GM18526 (cell line): ENCODE measurements around the gene SMG1.

Experiments
- POLR2A ChIP-seq: IDR thresholded peaks from 3 replicates; pipeline ENCODE4 v1.6.1; 2011; ENCODE audit not compliant: insufficient read length; ENCODE audit errors: extremely low read depth

SMG1 gene

DNA sequence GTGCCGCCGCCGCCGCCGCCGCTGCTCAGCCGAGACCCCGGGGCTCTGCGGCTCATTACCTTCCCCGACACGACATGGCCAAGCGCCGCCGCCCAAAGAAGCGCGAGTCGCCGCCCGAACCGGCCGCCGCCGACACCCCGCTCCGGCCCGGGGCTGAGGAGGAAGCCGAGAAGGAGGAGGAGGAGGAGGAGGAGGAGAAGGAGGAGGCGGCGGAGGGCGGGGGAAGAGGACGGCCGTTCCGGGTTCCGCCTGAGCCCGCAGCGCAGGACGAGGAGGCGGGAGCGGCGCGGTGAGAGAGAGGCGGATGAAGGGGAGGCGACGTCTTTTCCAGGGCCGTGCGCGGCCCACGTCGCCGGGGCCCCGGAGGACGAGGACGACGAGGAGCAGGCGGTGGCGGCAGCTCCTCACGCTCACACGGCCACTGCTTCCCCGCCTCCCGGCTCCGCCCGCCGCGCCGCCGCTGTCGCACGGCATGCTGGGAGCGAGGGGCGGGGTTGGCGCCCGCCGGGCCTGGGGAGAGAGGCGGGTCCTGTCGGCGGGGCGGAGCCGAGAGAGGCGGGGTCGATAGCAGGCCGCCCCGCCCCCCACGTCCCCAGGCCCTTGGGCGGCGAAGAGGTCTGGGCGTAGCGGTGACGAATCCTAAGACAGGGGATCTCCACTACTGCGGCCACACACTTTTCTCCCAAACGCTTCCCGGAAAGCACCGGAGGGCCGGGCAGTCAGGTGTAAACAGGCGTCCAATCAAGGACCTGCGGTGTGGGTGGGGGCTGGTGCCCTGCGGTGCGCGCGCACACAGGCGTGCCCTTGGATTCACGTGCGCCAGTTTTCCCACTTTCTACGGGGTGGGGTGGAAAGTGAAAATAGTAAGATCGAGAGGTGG is at the start of gene SMG1:
Gene SMG1, minus strand, starts transcription at position 423 of the 880 bp plus-strand sequence. Its CDS starts 367 bp downstream, at position 56.
- peak; percentile 77 for TF ChIP-seq POLR2A

DNA sequence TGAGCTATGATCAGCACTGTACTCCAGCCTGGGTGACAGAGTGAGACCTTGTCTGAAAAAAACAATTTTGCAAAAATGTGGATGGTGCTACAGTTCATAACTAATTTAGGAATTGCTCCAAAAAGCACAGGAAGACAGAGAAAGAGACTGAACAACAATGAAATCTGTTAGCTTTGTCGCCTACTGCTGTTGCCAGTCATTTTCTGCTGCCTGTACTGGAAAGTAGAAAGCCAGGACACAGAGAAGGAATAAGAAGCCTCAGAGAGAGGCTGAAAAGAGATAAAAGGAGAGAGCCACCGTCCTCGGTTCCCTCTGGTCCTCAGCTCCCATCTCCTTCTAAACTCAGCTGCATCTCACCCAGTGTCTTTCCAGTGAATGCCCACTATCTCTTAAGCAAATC is 48.9 kb upstream of the SMG1 start:
- no peak for TF ChIP-seq POLR2A

DNA sequence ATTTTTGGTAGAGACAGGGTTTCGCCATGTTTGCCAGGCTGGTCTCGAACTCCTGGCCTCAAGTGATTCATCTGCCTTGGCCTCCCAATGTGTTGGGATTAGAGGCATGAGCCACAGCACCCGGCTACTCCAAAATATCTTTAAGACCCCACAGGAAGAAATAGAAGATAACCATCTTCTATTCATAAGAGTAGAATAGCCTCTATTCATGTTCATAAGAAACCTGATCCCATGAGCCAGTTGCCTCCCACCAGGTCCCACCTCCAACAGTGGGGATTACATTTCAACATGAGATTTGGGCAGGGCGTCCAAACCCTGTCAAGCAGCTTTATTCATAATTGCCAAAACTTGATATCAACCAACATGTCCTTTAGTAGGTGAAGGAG is 43.6 kb upstream of the SMG1 start:
- no peak for TF ChIP-seq POLR2A

DNA sequence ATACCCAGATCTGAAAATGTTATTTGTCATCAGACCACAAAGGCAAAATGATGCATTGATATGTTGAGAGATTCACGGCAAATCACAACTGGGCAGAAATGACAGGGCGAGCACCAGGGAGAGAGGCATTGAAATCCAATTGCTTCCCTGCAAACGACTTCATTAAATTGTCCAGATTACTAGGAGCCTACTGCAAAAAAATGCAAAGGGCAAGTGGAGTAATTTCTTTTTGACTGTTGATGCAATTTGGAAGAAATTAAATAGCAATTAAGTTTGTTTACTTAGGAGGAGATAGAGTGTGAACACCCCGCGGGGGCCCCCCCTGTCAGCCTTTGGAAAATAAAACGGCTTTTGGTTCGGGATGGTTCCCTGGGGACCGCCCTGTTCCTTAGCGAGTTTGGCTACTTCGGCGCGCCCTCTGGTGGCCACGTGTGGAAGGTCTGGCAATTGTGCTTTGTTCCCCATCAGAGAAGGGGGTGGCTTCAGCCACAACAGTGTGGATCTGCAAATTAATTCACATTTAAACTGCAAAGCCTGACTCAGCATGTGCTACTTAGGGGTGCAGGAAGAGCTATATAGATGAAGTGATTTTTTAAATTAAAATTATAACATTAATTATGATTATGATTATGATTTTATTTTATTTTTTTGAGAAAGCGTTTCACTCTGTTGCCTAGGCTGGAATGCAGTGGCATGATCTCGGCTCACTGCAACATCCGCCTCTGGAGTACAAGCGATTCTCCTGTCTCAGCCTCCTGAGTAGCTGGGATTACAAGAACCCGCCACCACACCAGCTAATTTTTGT is 43.0 kb upstream of the SMG1 start:
- TF ChIP-seq POLR2A: no peak

DNA sequence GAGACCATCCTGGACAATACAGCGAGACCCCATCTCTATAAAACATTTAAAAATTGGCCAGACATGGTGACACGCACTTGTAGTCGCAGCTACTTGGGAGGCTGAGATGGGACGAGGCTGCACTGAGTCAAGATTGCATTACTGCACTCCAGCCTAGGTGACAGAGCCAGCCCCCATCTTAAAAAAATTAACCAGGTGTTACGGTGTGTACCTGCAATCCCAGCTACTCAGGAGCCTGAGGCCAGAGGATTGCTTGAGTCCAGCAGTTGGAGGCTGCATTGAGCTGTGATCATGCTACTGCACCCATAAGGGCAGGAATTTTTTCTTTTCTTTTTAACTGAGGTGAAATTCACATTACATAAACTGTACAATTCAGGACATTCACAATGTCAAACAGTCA is 40.6 kb upstream of the SMG1 start:
- no peak for TF ChIP-seq POLR2A

DNA sequence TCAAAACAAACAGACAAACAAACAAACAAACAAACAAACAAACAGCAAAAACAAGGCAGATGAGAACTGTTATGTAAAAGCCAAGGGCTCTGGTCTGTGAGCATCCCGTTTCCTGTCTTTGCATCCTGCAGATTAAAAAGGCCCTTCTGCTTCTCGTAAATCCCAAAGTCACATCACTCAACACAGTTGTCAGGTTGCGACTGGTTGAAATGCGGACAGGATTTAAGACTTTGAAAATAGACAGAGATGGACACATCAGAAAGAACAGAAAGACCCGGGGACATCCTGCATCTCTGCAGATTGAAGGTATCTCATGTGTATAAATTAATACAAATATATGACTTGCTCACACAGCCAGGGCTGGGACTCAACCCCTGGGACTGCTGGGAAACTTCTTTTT is 39.3 kb upstream of the SMG1 start:
- TF ChIP-seq POLR2A: no peak

DNA sequence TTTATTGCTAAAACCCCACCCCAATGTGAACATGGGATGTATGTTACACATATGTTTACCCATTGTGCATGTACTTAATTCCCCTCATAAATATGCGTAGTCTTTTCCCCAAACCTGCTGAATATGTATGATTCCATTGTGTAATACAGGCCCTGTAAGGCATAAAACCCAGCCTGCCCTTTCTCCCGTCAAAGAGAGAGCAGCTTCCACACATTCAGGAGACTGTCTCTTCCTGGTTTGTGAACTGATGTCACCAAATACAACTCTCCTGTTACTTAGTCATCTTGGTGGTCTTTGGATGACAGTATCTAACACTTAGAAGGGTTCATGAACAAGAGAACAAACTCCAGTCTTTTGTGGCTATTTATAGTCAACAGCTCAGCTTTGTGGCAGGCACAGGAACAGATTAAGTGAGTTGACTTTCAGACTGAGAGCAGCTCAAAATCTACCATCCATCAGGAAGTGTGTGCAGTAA is 32.9 kb upstream of the SMG1 start:
- no peak for TF ChIP-seq POLR2A

DNA sequence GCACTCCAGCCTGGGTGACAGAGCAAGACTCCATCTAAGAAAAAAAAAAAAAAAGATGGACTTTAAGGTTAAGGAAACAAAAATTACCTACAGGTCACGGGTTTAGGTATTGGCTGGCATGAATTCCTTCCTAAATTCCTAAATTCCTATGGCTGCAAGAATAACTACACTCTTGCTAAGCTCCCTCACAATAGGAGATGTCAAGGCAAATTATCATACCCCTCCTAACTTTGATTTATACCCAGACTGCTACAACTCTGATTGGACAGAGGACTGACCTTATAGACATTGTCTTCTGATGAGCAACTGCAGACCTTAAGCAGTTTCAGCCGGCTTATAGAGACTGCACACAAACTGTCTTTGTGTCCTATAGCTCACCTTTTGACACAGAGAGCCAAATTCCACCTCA is 32.4 kb upstream of the SMG1 start:
- TF ChIP-seq POLR2A: no peak

DNA sequence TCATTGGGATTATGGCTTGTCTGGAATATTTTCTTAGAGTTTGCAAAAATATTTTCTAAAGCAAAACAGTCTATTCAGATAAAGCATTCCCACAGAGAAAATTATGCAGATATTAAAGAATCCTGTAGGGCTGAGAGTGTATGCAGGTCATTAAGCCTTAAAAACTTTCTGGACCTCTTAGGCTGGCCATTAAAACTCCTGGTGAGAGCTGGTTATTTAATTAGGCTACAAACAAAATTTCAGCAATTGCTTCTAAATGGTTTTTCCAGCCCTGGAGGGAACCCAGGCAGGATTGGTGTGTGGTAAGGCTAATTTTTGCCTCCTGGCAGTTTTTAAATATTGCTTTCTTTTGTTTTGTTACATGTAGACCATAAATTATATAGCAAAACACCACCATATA is 27.3 kb upstream of the SMG1 start:
- TF ChIP-seq POLR2A: no peak

DNA sequence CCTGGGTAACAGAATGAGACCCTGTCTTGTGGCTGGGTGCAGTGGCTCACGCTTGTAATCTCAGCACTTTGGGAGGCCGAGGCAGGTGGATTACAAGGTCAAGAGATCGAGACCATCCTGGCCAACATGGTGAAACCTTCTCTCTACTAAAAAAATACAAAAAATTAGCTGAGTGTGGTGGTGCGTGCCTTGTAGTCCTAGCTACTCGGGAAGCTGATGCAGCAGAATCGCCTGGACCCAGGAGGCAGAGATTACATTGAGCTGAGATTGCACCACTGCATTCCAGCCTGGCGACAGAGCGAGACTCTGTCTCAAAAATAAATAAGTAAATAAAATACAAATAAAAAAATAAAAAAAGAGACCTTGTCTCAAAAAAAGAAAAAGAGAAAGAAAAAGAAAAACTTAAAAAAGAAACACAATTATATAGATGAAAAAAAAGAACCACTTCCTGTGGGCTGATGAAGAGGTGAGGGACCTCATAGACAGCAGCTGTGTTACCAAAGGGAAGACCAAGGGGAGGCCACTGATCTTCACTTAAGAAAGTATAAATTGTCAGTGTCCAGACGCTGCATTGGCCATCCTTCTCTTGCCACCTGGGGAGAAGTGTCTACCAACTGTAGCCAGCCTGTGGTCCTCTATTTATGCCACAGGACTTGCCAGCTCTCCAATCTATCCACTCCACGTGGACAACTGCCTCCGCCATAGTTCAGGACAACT is 24.4 kb upstream of the SMG1 start:
- TF ChIP-seq POLR2A: no peak

DNA sequence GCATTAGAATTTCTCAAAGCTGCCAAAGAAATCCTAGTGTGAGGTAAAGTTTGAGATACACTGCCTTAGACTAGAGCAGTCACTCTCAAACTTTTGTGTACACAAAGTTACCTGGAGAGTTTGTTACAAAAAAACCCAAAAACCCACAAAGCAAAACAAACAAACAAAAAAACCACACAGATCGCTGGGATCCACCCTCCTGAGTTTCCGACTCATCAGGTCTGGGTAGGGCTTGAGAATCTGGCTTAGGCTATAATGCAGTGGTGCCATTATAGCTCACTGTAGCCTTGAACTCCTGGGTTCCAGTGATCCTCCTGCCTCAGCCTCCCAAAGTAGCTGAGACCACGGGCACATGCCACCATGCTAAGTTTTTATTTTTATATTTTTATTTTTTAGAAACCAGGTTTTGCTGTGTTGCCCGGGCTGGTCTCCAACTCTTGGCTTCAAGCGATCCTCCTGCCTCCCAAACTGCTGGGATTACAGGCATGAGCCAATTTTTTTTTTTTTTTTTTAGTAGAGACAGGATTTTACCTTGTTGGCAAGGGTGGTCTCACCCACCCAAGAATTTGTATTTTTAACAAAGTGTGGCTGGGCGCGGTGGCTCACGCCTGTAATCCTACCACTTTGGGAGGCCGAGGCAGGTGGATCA is 22.3 kb upstream of the SMG1 start:
- no peak for TF ChIP-seq POLR2A

DNA sequence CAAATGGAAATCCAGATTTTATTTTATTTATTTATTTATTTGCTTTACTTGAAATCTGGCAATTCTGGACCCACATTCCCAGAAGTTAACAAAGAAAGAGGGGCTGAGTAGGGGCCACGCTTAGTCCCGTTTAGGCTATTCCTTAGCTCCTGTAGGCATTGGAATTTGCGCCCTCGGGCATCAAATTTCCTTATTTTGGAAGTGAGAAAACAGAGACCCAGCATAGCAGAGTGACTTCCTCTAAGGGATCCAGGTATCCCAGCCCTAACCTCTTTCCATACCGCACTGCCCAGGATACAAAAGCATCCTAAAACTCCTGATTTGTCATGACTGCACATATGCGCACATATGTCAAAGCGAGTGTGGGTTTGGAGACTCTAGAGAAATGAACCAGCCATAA is 19.0 kb upstream of the SMG1 start:
- TF ChIP-seq POLR2A: no peak

DNA sequence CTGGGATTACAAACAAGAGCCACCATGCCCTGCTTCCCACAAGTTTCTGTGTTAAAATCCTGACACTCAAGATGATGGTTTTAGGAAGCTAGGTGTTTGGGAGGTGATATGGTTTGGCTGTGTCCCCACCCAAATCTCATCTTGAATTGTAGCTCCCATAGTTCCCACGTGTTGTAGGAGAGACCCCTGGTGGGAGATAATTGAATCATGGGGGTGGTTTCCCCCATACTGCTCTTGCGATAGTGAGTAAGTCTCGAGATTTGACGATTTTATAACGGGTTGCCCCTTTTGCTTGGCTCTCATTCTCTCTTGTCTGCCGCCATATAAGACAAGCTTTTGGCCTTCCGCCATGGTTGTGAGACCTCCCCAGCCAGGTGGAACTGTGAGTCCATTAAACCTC is 17.2 kb upstream of the SMG1 start:
- TF ChIP-seq POLR2A: no peak

DNA sequence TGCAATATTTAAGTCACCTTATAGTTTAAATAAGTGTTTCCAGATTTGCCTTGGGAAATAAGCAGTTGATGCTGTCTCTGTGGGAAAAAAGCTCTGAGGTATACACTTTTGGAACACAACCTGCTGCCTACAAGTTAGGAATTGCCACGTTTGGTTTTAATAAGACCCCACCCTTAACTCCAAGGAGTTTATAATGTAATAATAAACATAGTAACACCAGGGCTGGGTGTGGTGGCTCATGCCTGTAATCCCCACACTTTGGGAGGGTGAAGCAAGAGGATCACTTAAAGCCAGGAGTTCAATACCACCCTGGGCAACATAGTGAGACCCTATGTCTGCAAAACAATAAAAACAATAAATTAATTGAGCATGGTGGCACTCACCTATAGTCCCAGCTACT is 15.9 kb upstream of the SMG1 start:
- no peak for TF ChIP-seq POLR2A

DNA sequence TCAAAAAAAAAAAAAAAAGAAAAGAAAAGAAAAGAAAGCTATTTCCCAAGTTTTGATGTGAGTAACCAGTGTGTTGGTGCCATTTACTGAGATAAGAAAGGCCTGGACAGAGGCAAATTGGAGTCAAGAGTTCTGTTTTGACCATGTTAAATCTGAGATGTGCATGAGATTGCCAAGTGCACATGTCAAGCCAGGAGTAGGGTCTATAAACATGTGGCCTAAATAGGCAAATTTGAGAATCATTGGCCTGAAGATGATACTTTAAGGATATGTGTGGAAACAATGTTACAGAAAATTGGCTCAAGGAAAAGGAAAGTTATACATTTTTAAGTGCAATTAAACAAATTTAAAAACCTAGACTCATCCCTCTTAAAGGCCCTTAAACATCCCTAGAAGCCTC is 15.3 kb upstream of the SMG1 start:
- no peak for TF ChIP-seq POLR2A

DNA sequence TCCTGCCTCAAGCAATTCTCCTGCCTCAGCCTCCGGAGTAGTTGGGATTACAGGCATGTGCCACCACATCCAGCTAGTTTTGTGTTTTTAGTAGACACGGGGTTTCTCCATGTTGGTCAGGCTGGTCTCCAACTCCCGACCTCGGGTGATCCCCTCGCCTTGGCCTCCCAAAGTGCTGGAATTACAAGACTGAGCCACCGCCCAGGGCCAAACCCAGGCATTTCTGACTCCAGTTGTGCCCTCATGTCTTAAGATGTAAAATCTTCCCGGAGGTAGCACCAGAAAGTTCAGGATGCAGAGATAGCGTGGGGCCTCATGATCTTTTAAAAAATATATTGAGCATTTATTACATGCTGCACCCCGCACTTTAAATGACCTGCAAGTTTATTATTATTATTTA is 12.8 kb upstream of the SMG1 start:
- no peak for TF ChIP-seq POLR2A

DNA sequence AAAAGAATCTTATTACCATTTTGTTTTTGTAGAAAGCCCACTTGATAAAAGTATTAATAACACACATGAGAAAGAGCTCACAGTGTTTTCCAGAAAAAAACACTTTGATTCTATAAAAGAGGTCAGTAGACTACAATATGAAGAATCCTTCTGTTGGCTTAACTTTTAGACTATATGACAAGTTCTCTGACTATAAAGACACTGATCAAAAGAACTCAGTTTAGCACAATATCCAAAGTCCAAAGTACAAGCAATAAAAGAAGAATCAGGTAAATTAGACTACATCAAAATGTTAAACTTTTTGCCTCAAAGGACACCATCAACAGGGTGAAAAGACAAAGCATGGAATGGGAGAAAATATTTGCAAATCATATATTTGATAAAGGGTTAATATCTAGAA is 11.2 kb upstream of the SMG1 start:
- no peak for TF ChIP-seq POLR2A
